MCF 10A (cell line): ENCODE results near the gene C1QL2. TPM values are rescaled to one million over a fixed set of nuclear protein-coding genes. Genes with fewer than 3 reads are reported as not detected.

Source experiments
- BruUV-seq: library from RNA; stranded (reverse); fragments of 400-500 nt; replicated peaks from 2 replicates; lab custom pipeline; 2021; lab: Mats Ljungman, UMichigan
- CTCF ChIA-PET: fragments of 300-600 bp; sonication (Branson Sonifier 250); formaldehyde crosslinking; extraction: SDS; loops from one replicate; lab custom pipeline; 2021; ENCODE audit warnings: antibody characterized with exemption, inconsistent platforms; lab: Yijun Ruan, JAX
- POLR2A ChIA-PET: fragments of 300-600, 350-650 bp; sonication (Branson Sonifier 250); formaldehyde crosslinking; extraction: SDS; loops from one replicate; lab custom pipeline; 2020; ENCODE audit warnings: antibody characterized with exemption, inconsistent platforms; lab: Yijun Ruan, JAX
- DNase-seq: peaks from one replicate; pipeline ENCODE4 v3.0.0-alpha.2; 2018; ENCODE audit not compliant: unreplicated experiment
- H3K27ac Mint-ChIP-seq: one replicate; pipeline ENCODE4 v1.8.0; 2022; ENCODE audit warnings: mild to moderate bottlenecking, low read depth, mixed read lengths; ENCODE audit not compliant: unreplicated experiment
- H3K27me3 Mint-ChIP-seq: one replicate; pipeline ENCODE4 v1.8.0; 2022; ENCODE audit warnings: mixed read lengths; ENCODE audit not compliant: insufficient read depth, unreplicated experiment
- H3K36me3 Mint-ChIP-seq: one replicate; pipeline ENCODE4 v1.8.0; 2022; ENCODE audit warnings: mild to moderate bottlenecking, moderate library complexity, mixed read lengths; ENCODE audit not compliant: insufficient read depth, unreplicated experiment
- H3K4me1 Mint-ChIP-seq: one replicate; pipeline ENCODE4 v1.8.0; 2022; ENCODE audit warnings: mixed read lengths; ENCODE audit not compliant: insufficient read depth, unreplicated experiment
- H3K4me3 Mint-ChIP-seq: one replicate; pipeline ENCODE4 v1.8.0; 2022; ENCODE audit warnings: mild to moderate bottlenecking, moderate library complexity, mixed read lengths; ENCODE audit not compliant: unreplicated experiment
- H3K9me3 Mint-ChIP-seq: one replicate; pipeline ENCODE4 v1.8.0; 2022; ENCODE audit warnings: mixed read lengths; ENCODE audit not compliant: unreplicated experiment
- CTCF ChIP-seq: fragments of 200-600 bp; IDR thresholded peaks from one replicate; pipeline ENCODE4 v1.8.0; 2022; ENCODE audit warnings: antibody characterized with exemption, mild to moderate bottlenecking; ENCODE audit not compliant: unreplicated experiment
- intact Hi-C: fragments of 100-400 bp; cut with micrococcal nuclease; formaldehyde crosslinking; loops from 2 replicates; pipeline ENCODE4 v1.14.1; 2022
- total RNA-seq: library from RNA; stranded (reverse); gene quantifications from 2 replicates; pipeline ENCODE4 v1.2.3, GENCODE V29; 2022

The C1QL2 gene
- total RNA-seq, 1 experiment from 2014 or later, result not detected

GRCh38 chr2:119205001-119205706 is 46.6 kb upstream of the C1QL2 start:
- Mint-ChIP-seq H3K4me3 (no peak overlapping the region), H3K27me3 (no peaks in the 10 kb centered on the region)

GRCh38 chr2:119204525-119204924 is 46.0 kb upstream of the C1QL2 start:
- TF ChIP-seq CTCF, result no peak
- Mint-ChIP-seq H3K4me1 (peaks cover 26% of the 10 kb centered on the region), H3K27ac (no peak overlapping the region), H3K9me3 (no peaks in the 10 kb centered on the region), H3K4me3 (no peak overlapping the region), H3K27me3 (no peaks in the 10 kb centered on the region), H3K36me3 (peaks cover 5% of the 10 kb centered on the region)
- POLR2A ChIA-PET, result interaction anchor here (0.7 kb wide), 1 partner anchor 37 kb away, joined by 3 read pairs; no protein-coding TSS in a partner anchor
- BruUV-seq, result no TSS peak
- CTCF ChIA-PET, result no interaction called here
- intact Hi-C loops, result no loop called here
- no peak for DNase-seq

More at GRCh38 chr2:119205001-119205706, 46.6 kb upstream of the C1QL2 start:
- intact Hi-C loops, result no loop called here
- TF ChIP-seq CTCF, result no peak
- H3K4me1 Mint-ChIP-seq, result peaks cover 28% of the 10 kb centered on the region
- no peak for DNase-seq
- peaks cover 5% of the 10 kb centered on the region for H3K36me3 Mint-ChIP-seq
- H3K9me3 Mint-ChIP-seq, result no peaks in the 10 kb centered on the region
- no TSS peak for BruUV-seq
- POLR2A ChIA-PET, result interaction anchor here (0.7 kb wide), 2 partner anchors 38 to 952 kb away, joined by 3 read pairs; no protein-coding TSS in a partner anchor
- H3K27ac Mint-ChIP-seq, result no peak overlapping the region
- CTCF ChIA-PET, result no interaction called here

GRCh38 chr2:119202610-119203310 is 44.2 kb upstream of the C1QL2 start:
- POLR2A ChIA-PET, result no interaction called here
- TF ChIP-seq CTCF, result no peak
- Mint-ChIP-seq H3K9me3 (no peaks in the 10 kb centered on the region), H3K27ac (no peak overlapping the region), H3K36me3 (peaks cover 11% of the 10 kb centered on the region), H3K27me3 (no peaks in the 10 kb centered on the region), H3K4me3 (no peak overlapping the region), H3K4me1 (peaks cover 16% of the 10 kb centered on the region)
- intact Hi-C loops, result no loop called here
- CTCF ChIA-PET, result interaction anchor here (0.7 kb wide), 1 partner anchor 176 kb away, joined by 3 read pairs; no protein-coding TSS in a partner anchor
- no peak for DNase-seq
- BruUV-seq, result no TSS peak

- no peak for DNase-seq
- H3K27me3 Mint-ChIP-seq, result no peaks in the 10 kb centered on the region
- BruUV-seq, result no TSS peak
- intact Hi-C loops, result no loop called here
- ChIA-PET POLR2A (no interaction called here), CTCF (no interaction called here)
- no peaks in the 10 kb centered on the region for H3K9me3 Mint-ChIP-seq
- no peak for TF ChIP-seq CTCF
- no peak overlapping the region for H3K27ac Mint-ChIP-seq
- H3K4me3 Mint-ChIP-seq, result no peak overlapping the region
- H3K36me3 Mint-ChIP-seq, result peaks cover 11% of the 10 kb centered on the region
- peaks cover 14% of the 10 kb centered on the region for H3K4me1 Mint-ChIP-seq
Observed at GRCh38 chr2:119201815-119202214, 43.3 kb upstream of the C1QL2 start.
